MCF 10A (cell line): ENCODE measurements around the gene RBM44. TPM values are rescaled to one million over a fixed set of nuclear protein-coding genes. Genes with fewer than 3 reads are reported as not detected.

Experiments
- BruUV-seq: library from RNA; stranded (reverse); fragments of 400-500 nt; replicated peaks from 2 replicates; lab custom pipeline; 2021; lab: Mats Ljungman, UMichigan
- CTCF ChIA-PET: fragments of 300-600 bp; sonication (Branson Sonifier 250); formaldehyde crosslinking; extraction: SDS; loops from one replicate; lab custom pipeline; 2021; ENCODE audit warnings: antibody characterized with exemption, inconsistent platforms; lab: Yijun Ruan, JAX
- POLR2A ChIA-PET: fragments of 300-600, 350-650 bp; sonication (Branson Sonifier 250); formaldehyde crosslinking; extraction: SDS; loops from one replicate; lab custom pipeline; 2020; ENCODE audit warnings: antibody characterized with exemption, inconsistent platforms; lab: Yijun Ruan, JAX
- DNase-seq: peaks from one replicate; pipeline ENCODE4 v3.0.0-alpha.2; 2018; ENCODE audit not compliant: unreplicated experiment
- H3K27ac Mint-ChIP-seq: one replicate; pipeline ENCODE4 v1.8.0; 2022; ENCODE audit warnings: mild to moderate bottlenecking, low read depth, mixed read lengths; ENCODE audit not compliant: unreplicated experiment
- H3K27me3 Mint-ChIP-seq: one replicate; pipeline ENCODE4 v1.8.0; 2022; ENCODE audit warnings: mixed read lengths; ENCODE audit not compliant: insufficient read depth, unreplicated experiment
- H3K36me3 Mint-ChIP-seq: one replicate; pipeline ENCODE4 v1.8.0; 2022; ENCODE audit warnings: mild to moderate bottlenecking, moderate library complexity, mixed read lengths; ENCODE audit not compliant: insufficient read depth, unreplicated experiment
- H3K4me1 Mint-ChIP-seq: one replicate; pipeline ENCODE4 v1.8.0; 2022; ENCODE audit warnings: mixed read lengths; ENCODE audit not compliant: insufficient read depth, unreplicated experiment
- H3K4me3 Mint-ChIP-seq: one replicate; pipeline ENCODE4 v1.8.0; 2022; ENCODE audit warnings: mild to moderate bottlenecking, moderate library complexity, mixed read lengths; ENCODE audit not compliant: unreplicated experiment
- H3K9me3 Mint-ChIP-seq: one replicate; pipeline ENCODE4 v1.8.0; 2022; ENCODE audit warnings: mixed read lengths; ENCODE audit not compliant: unreplicated experiment
- intact Hi-C: fragments of 100-400 bp; cut with micrococcal nuclease; formaldehyde crosslinking; loops from 2 replicates; pipeline ENCODE4 v1.14.1; 2022
- total RNA-seq: library from RNA; stranded (reverse); gene quantifications from 2 replicates; pipeline ENCODE4 v1.2.3, GENCODE V29; 2022
- TF ChIP-seq, protein P1 (sequence below): fragments of 200-600 bp; IDR thresholded peaks from one replicate; pipeline ENCODE4 v1.8.0; 2022; ENCODE audit warnings: antibody characterized with exemption, mild to moderate bottlenecking; ENCODE audit not compliant: unreplicated experiment

The RBM44 gene
- total RNA-seq, 1 experiment from 2014 or later, result 0.23 TPM

DNA sequence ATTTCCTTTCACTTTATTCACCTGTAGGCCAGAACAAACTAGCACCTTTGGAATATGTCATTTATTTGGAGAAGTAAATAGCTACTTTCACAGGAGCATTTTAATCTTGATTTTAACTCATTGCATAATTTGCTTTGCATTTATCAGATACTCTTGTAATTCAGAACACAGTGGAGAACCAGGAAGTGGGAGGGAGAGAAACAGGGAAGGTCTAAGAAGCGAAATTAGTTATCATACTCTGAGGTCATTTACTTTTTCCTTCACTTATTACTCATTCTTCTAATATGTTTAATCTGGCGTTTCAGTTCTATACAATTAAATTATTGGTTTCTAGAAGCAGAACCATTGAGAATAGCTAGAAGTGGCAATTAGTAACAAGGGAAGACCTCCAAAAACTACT is 20.7 kb downstream of the RBM44 start:
- Mint-ChIP-seq H3K9me3 (no peaks in the 10 kb centered on the region), H3K36me3 (no peaks in the 10 kb centered on the region), H3K27me3 (no peaks in the 10 kb centered on the region), H3K4me3 (no peak overlapping the region), H3K27ac (no peak overlapping the region), H3K4me1 (peaks cover 19% of the 10 kb centered on the region)
- POLR2A ChIA-PET, result interaction anchor here (0.6 to 2.3 kb wide), 15 partner anchors 9 to 728 kb away, joined by 3 to 12 read pairs (median 4); no protein-coding TSS in a partner anchor
- CTCF ChIA-PET, result interaction anchor here (1.2 to 1.4 kb wide), 2 partner anchors 45 to 74 kb away, joined by 3 to 4 read pairs; no protein-coding TSS in a partner anchor
- no TSS peak for BruUV-seq
- intact Hi-C loops, result no loop called here
- TF ChIP-seq, protein P1, sequence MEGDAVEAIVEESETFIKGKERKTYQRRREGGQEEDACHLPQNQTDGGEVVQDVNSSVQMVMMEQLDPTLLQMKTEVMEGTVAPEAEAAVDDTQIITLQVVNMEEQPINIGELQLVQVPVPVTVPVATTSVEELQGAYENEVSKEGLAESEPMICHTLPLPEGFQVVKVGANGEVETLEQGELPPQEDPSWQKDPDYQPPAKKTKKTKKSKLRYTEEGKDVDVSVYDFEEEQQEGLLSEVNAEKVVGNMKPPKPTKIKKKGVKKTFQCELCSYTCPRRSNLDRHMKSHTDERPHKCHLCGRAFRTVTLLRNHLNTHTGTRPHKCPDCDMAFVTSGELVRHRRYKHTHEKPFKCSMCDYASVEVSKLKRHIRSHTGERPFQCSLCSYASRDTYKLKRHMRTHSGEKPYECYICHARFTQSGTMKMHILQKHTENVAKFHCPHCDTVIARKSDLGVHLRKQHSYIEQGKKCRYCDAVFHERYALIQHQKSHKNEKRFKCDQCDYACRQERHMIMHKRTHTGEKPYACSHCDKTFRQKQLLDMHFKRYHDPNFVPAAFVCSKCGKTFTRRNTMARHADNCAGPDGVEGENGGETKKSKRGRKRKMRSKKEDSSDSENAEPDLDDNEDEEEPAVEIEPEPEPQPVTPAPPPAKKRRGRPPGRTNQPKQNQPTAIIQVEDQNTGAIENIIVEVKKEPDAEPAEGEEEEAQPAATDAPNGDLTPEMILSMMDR, result no peak
- no peak for DNase-seq

DNA sequence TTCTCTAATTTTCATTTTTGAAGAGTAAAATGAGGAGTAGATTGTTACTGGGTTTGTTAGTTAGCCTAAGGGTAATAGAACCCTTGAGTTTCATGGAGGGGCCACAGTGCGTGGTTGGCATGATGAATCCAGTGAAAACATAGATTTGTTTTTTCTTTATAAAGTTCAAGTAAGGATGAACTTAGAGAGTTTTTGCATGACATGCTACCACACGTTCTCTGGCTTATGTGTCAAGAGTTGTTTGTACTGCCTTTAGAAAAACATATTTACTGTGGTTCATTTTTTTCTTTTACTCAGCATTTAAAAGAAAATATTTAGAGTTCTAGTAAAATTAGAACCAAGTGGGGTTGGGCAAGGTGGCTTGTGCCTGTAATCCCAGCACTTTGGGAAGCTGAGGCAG is 21.8 kb downstream of the RBM44 start:
- no peaks in the 10 kb centered on the region for H3K36me3 Mint-ChIP-seq
- CTCF ChIA-PET, result interaction anchor here (0.7 kb wide), 2 partner anchors 209 to 470 kb away, joined by 3 to 4 read pairs; no protein-coding TSS in a partner anchor
- TF ChIP-seq, protein P1, result no peak
- no TSS peak for BruUV-seq
- no peak overlapping the region for H3K4me3 Mint-ChIP-seq
- DNase-seq, result no peak
- peaks cover 19% of the 10 kb centered on the region for H3K4me1 Mint-ChIP-seq
- POLR2A ChIA-PET, result interaction anchor here (0.6 to 2.3 kb wide), 7 partner anchors 9 to 825 kb away, joined by 3 to 12 read pairs (median 3); no protein-coding TSS in a partner anchor
- H3K27ac Mint-ChIP-seq, result no peak overlapping the region
- H3K27me3 Mint-ChIP-seq, result no peaks in the 10 kb centered on the region
- no peaks in the 10 kb centered on the region for H3K9me3 Mint-ChIP-seq
- intact Hi-C loops, result no loop called here

DNA sequence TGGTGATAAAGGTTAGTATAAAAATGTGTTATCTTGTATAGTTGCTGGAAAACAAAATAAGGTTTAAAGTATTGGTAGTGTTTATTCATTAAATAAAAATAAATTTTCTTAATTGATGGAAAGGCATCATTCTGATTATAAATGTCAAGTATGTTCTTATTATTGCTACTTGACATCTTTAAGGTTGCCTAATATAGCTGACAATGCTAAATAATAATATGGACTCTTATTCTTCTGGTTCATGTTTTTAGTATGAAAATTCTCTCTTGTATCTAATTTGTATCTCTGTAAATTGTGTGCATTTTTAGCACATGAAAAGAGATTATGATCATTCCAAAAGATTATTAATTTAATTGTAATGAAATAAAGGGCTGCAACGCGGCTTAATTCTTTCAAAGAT is 25.0 kb downstream of the RBM44 start:
- Mint-ChIP-seq H3K4me1 (peaks cover 5% of the 10 kb centered on the region), H3K36me3 (no peaks in the 10 kb centered on the region), H3K27me3 (no peaks in the 10 kb centered on the region), H3K27ac (no peak overlapping the region), H3K9me3 (no peaks in the 10 kb centered on the region), H3K4me3 (no peak overlapping the region)
- BruUV-seq, result no TSS peak
- DNase-seq, result no peak
- ChIA-PET CTCF (no interaction called here), POLR2A (no interaction called here)
- TF ChIP-seq, protein P1, result no peak
- intact Hi-C loops, result no loop called here

DNA sequence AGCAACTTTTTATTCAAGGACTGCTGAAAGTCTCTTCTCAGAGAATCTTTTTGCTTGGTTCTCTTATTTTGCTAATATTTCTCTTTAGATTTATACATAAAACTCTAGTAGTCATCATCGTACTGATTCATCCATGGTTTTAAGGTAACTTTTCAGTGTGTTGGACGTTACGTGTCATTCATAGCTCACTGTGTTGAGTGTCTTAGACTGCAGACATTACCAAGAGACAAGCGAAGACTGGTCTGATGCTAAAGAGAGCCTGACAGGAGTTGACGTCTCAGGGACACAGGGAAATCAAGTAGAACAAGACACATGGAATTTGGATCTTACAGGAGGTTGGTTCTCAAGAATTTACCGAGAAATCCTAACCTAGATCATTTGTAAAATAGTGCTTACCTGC is 25.5 kb downstream of the RBM44 start:
- no peaks in the 10 kb centered on the region for H3K9me3 Mint-ChIP-seq
- ChIA-PET CTCF (interaction anchor here (0.7 kb wide), 1 partner anchor 314 kb away, joined by 3 read pairs; the partner anchor contains the start of gene KLHL30), POLR2A (no interaction called here)
- no peaks in the 10 kb centered on the region for H3K36me3 Mint-ChIP-seq
- H3K4me3 Mint-ChIP-seq, result no peak overlapping the region
- no peak overlapping the region for H3K27ac Mint-ChIP-seq
- no peaks in the 10 kb centered on the region for H3K27me3 Mint-ChIP-seq
- intact Hi-C loops, result no loop called here
- H3K4me1 Mint-ChIP-seq, result peaks cover 3% of the 10 kb centered on the region
- TF ChIP-seq, protein P1, result no peak
- DNase-seq, result no peak
- BruUV-seq, result no TSS peak
